Fibroblast of lung (primary cell): ENCODE measurements around the gene CRYBB2. TPM values are rescaled to one million over a fixed set of nuclear protein-coding genes. Genes with fewer than 3 reads are reported as not detected.

Source experiments
- DNase-seq, 2 donors: peaks; one replicate each; pipeline versions ENCODE4 v3.0.0 to v3.0.0-alpha.2; 2010; ENCODE audit warnings: low read depth in 2 of 2
- H2AFZ ChIP-seq: 2 replicates; pipeline ENCODE4 v1.5.1; 2012; ENCODE audit warnings: low read length, control low read depth, inconsistent platforms
- H3K27ac ChIP-seq: 2 replicates; pipeline ENCODE4 v1.5.1; 2011; ENCODE audit warnings: low read length, control low read depth; ENCODE audit not compliant: insufficient read depth
- H3K27me3 ChIP-seq: 2 replicates; pipeline ENCODE4 v1.5.1; 2011; ENCODE audit warnings: mild to moderate bottlenecking, low read length; ENCODE audit not compliant: control insufficient read depth, insufficient read depth
- H3K36me3 ChIP-seq: 2 replicates; pipeline ENCODE4 v1.5.1; 2011; ENCODE audit warnings: low read length; ENCODE audit not compliant: control insufficient read depth, insufficient read depth
- H3K4me1 ChIP-seq: 2 replicates; pipeline ENCODE4 v1.5.1; 2011; ENCODE audit warnings: low read length; ENCODE audit not compliant: control insufficient read depth, insufficient read depth; ENCODE audit errors: extremely low read depth
- H3K4me2 ChIP-seq: 2 replicates; pipeline ENCODE4 v1.5.1; 2011; ENCODE audit warnings: low read length, control low read depth; ENCODE audit not compliant: insufficient read depth; ENCODE audit errors: extremely low read depth
- H3K4me3 ChIP-seq, 4 experiments: fragments of 200-600 bp in 1 of 4; sonication (generic) in 1 of 4; replicated peaks in 1 of 4; 2 replicates each; pipeline ENCODE4 v1.5.1; 2011 to 2016; ENCODE audit warnings: low read length in 4 of 4, low read depth in 3 of 4, mild to moderate bottlenecking in 3 of 4, control low read depth in 2 of 4, inconsistent platforms in 1 of 4, mixed read lengths in 1 of 4; ENCODE audit not compliant: insufficient read depth in 1 of 4; ENCODE audit errors: control extremely low read depth in 1 of 4
- H3K79me2 ChIP-seq: 2 replicates; pipeline ENCODE4 v1.5.1; 2012; ENCODE audit warnings: mild to moderate bottlenecking, low read length, inconsistent platforms; ENCODE audit not compliant: control insufficient read depth, insufficient read depth
- H3K9ac ChIP-seq: 2 replicates; pipeline ENCODE4 v1.5.1; 2011; ENCODE audit warnings: mild to moderate bottlenecking, low read length, control low read depth; ENCODE audit not compliant: insufficient read depth
- H3K9me3 ChIP-seq: 2 replicates; pipeline ENCODE4 v1.5.1; 2012; ENCODE audit warnings: low read depth, low read length; ENCODE audit not compliant: control insufficient read depth, insufficient read depth
- H4K20me1 ChIP-seq: 2 replicates; pipeline ENCODE4 v1.5.1; 2011; ENCODE audit warnings: low read length; ENCODE audit not compliant: control insufficient read depth, insufficient read depth; ENCODE audit errors: extremely low read depth
- CTCF ChIP-seq, 2 donors: IDR thresholded peaks in 1 of 2; conservative IDR thresholded peaks in 1 of 2; 1 replicate in 1 of 2; 2 replicates in 1 of 2; pipeline ENCODE4 v1.5.1; 2011 to 2012; ENCODE audit warnings: low read length in 2 of 2, control low read depth in 1 of 2, inconsistent platforms in 1 of 2, low read depth in 1 of 2, mild to moderate bottlenecking in 1 of 2
- EZH2 ChIP-seq: IDR thresholded peaks from 2 replicates; pipeline ENCODE4 v1.5.1; 2012; ENCODE audit warnings: low read length, control low read depth, mild to moderate bottlenecking; ENCODE audit errors: missing control alignments
- polyA plus RNA-seq, 2 donors: library from polyadenylated mRNA; depleted of rRNA in 1 of 2; stranded (reverse) in 1 of 2; unstranded in 1 of 2; fragments of >200 nt; gene quantifications; 2 replicates each; pipeline ENCODE4 v1.2.1, GENCODE V29; 2011 to 2012; ENCODE audit warnings: missing spikeins in 1 of 2
- total RNA-seq: library from RNA; depleted of rRNA; stranded (reverse); fragments of >200 nt; gene quantifications from 2 replicates; pipeline ENCODE4 v1.2.1, GENCODE V29; 2014

The CRYBB2 gene
- total and polyA plus RNA-seq, 2 donors (not counting 1 experiment from before 2014, with no cell fraction given) = not detected

DNA sequence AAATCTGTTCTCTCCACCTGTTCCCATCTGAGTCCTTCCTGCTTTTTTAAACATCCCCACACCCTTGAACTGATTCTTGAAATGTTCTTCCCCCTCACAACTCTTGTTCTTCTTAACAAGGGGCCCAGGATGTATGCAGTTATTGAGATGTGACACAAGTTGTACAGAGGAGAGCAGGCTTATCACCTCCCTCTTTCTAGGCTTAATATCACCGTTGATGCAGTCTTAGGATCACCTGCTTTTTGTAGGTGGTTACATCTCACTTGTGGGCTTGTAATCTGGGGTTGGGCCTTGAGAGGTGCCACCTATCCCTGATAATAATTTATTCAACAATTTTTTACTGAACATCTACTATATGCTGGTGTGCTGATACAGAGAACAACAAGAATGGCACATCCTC, 13.6 kb upstream of the CRYBB2 start:
- Histone ChIP-seq H3K9ac (no peak overlapping the region), H2AFZ (no peak overlapping the region), H3K4me2 (no peak overlapping the region), H3K27me3 (no peaks in the 10 kb centered on the region), H4K20me1 (no peaks in the 10 kb centered on the region), H3K4me1 (no peaks in the 10 kb centered on the region), H3K79me2 (no peaks in the 10 kb centered on the region), H3K4me3 (no peak overlapping the region), H3K9me3 (no peaks in the 10 kb centered on the region), H3K36me3 (no peaks in the 10 kb centered on the region), H3K27ac (no peak overlapping the region)
- DNase-seq = no peak
- TF ChIP-seq EZH2 = no peak
- no peak for TF ChIP-seq CTCF (conservative IDR thresholded peaks at IDR 0.05 in 1 of 2, IDR thresholded peaks at IDR 0.05 in 1 of 2; ENCODE audit: low read depth in 1 of 2, low read length in 2 of 2)

DNA sequence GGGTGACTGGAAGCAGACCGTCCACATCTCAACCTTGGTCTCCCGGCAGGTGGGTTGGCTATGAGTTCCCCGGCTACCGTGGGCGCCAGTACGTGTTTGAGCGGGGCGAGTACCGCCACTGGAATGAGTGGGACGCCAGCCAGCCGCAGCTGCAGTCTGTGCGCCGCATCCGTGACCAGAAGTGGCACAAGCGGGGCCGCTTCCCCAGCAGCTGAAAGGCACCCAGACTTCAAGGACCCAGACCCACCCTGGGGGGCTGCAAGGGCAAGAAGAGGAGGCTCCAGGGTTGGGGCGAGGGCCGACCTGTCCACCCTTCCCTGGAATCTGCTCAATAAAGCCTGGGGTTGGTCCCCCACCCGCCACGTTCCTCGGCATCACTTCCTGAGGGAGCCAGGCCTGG, 12.4 kb upstream of the CRYBB2 start:
- H3K9me3 ChIP-seq = no peaks in the 10 kb centered on the region
- no peak for DNase-seq
- H4K20me1 ChIP-seq = no peaks in the 10 kb centered on the region
- no peaks in the 10 kb centered on the region for H3K36me3 ChIP-seq
- no peak overlapping the region for H3K27ac ChIP-seq
- H3K27me3 ChIP-seq = no peaks in the 10 kb centered on the region
- no peaks in the 10 kb centered on the region for H3K4me1 ChIP-seq
- no peak overlapping the region for H3K4me2 ChIP-seq
- no peak overlapping the region for H2AFZ ChIP-seq
- TF ChIP-seq CTCF (conservative IDR thresholded peaks at IDR 0.05 in 1 of 2, IDR thresholded peaks at IDR 0.05 in 1 of 2; ENCODE audit: low read depth in 1 of 2, low read length in 2 of 2) (no peak), EZH2 (no peak)
- no peaks in the 10 kb centered on the region for H3K79me2 ChIP-seq
- H3K9ac ChIP-seq = no peak overlapping the region
- H3K4me3 ChIP-seq = no peak overlapping the region

DNA sequence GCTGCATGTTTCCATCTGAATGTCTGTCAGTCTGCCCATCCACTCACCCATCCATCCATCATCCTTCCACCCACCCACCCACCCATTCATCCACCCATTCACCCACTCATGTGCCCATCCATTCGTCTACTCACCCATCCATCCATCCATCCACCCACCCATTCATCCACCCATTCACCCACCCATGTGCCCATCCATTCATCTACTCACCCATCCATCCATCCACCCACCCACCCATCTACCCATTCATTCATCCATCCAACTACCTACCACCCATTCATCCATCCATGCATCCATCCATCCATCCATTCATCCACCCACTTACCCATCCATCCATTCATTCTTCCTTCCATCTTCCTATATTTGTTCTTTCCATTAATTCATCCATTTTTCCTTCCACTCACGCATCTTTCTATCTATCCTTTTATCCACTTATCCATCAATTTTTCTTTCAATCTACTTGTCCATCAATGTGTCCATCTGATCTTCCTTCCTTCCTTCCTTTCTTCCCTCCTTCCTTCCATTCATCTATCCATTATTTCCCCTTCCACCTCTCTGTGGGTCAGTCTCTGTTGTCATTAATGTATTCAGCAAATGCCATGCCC, 11.8 kb upstream of the CRYBB2 start:
- no peak for DNase-seq
- H3K27me3 ChIP-seq = no peaks in the 10 kb centered on the region
- no peak overlapping the region for H3K4me3 ChIP-seq
- no peaks in the 10 kb centered on the region for H4K20me1 ChIP-seq
- no peaks in the 10 kb centered on the region for H3K9me3 ChIP-seq
- no peaks in the 10 kb centered on the region for H3K4me1 ChIP-seq
- no peak overlapping the region for H3K9ac ChIP-seq
- no peak for TF ChIP-seq EZH2
- no peak for TF ChIP-seq CTCF (conservative IDR thresholded peaks at IDR 0.05 in 1 of 2, IDR thresholded peaks at IDR 0.05 in 1 of 2; ENCODE audit: low read depth in 1 of 2, low read length in 2 of 2)
- H3K4me2 ChIP-seq = no peak overlapping the region
- no peak overlapping the region for H3K27ac ChIP-seq
- no peaks in the 10 kb centered on the region for H3K36me3 ChIP-seq
- H2AFZ ChIP-seq = no peak overlapping the region
- H3K79me2 ChIP-seq = no peaks in the 10 kb centered on the region
